Osteoblast (primary cell): Measurements from ENCODE around the gene ABCC4. TPM values are rescaled to one million over a fixed set of nuclear protein-coding genes. Genes with fewer than 3 reads are reported as not detected.

Experiments used
- DNase-seq: peaks from one replicate; pipeline ENCODE4 v3.0.0; 2011; ENCODE audit warnings: low spot score, mixed read lengths; ENCODE audit not compliant: insufficient read length; ENCODE audit errors: missing footprints
- H2AFZ ChIP-seq: 2 replicates; pipeline ENCODE4 v1.6.0; 2011; ENCODE audit warnings: mild to moderate bottlenecking, low read length
- H3K27ac ChIP-seq: 2 replicates; pipeline ENCODE4 v1.5.1; 2011; ENCODE audit warnings: mild to moderate bottlenecking, low read depth, low read length, moderate library complexity
- H3K27me3 ChIP-seq: 2 replicates; pipeline ENCODE4 v1.6.0; 2012; ENCODE audit warnings: mild to moderate bottlenecking, control low read depth, inconsistent platforms, low read length, moderate library complexity; ENCODE audit not compliant: insufficient read depth
- H3K36me3 ChIP-seq: 2 replicates; pipeline ENCODE4 v1.5.1; 2011; ENCODE audit warnings: mild to moderate bottlenecking, low read length, control low read depth, moderate library complexity; ENCODE audit not compliant: insufficient read depth
- H3K4me1 ChIP-seq: 2 replicates; pipeline ENCODE4 v1.5.1; 2011; ENCODE audit warnings: mild to moderate bottlenecking, low read length, control low read depth, moderate library complexity; ENCODE audit not compliant: insufficient read depth
- H3K4me2 ChIP-seq: 2 replicates; pipeline ENCODE4 v1.6.0; 2011; ENCODE audit warnings: mild to moderate bottlenecking, low read length; ENCODE audit not compliant: insufficient read depth
- H3K4me3 ChIP-seq: fragments of 200-600 bp; sonication (generic); 3 replicates; pipeline ENCODE4 v1.5.1; 2012; ENCODE audit warnings: mild to moderate bottlenecking, low read length, inconsistent platforms; ENCODE audit not compliant: insufficient read depth
- H3K79me2 ChIP-seq: 2 replicates; pipeline ENCODE4 v1.6.0; 2012; ENCODE audit warnings: mild to moderate bottlenecking, low read length, control low read depth, inconsistent platforms; ENCODE audit not compliant: insufficient read depth
- H3K9me3 ChIP-seq: 2 replicates; pipeline ENCODE4 v1.5.1; 2011; ENCODE audit warnings: low read depth, low read length, control low read depth
- H4K20me1 ChIP-seq: 2 replicates; pipeline ENCODE4 v1.6.0; 2012; ENCODE audit warnings: mild to moderate bottlenecking, low read length, control low read depth; ENCODE audit not compliant: insufficient read depth
- total RNA-seq: library from RNA; depleted of rRNA; stranded (reverse); fragments of >200 nt; gene quantifications from 2 replicates; pipeline ENCODE4 v1.2.3, GENCODE V29; 2012
- TF ChIP-seq, protein P1 (sequence below): IDR thresholded peaks from 2 replicates; pipeline ENCODE4 v1.5.1; 2011; ENCODE audit warnings: mild to moderate bottlenecking, low read depth, low read length, moderate library complexity; ENCODE audit errors: extremely low read depth

ABCC4 gene
- total RNA-seq, 1 donor, result 27.5 TPM

GRCh38 chr13:95239283-95239682, 62.0 kb downstream of the ABCC4 start:
- Histone ChIP-seq H3K79me2 (no peaks in the 10 kb centered on the region), H3K4me1 (no peaks in the 10 kb centered on the region), H3K27me3 (no peaks in the 10 kb centered on the region), H3K27ac (no peak overlapping the region), H3K9me3 (no peaks in the 10 kb centered on the region), H3K4me2 (no peak overlapping the region), H4K20me1 (peaks cover 2% of the 10 kb centered on the region), H2AFZ (no peak overlapping the region), H3K4me3 (no peak overlapping the region), H3K36me3 (no peaks in the 10 kb centered on the region)
- TF ChIP-seq, protein P1, sequence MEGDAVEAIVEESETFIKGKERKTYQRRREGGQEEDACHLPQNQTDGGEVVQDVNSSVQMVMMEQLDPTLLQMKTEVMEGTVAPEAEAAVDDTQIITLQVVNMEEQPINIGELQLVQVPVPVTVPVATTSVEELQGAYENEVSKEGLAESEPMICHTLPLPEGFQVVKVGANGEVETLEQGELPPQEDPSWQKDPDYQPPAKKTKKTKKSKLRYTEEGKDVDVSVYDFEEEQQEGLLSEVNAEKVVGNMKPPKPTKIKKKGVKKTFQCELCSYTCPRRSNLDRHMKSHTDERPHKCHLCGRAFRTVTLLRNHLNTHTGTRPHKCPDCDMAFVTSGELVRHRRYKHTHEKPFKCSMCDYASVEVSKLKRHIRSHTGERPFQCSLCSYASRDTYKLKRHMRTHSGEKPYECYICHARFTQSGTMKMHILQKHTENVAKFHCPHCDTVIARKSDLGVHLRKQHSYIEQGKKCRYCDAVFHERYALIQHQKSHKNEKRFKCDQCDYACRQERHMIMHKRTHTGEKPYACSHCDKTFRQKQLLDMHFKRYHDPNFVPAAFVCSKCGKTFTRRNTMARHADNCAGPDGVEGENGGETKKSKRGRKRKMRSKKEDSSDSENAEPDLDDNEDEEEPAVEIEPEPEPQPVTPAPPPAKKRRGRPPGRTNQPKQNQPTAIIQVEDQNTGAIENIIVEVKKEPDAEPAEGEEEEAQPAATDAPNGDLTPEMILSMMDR, result no peak
- DNase-seq, result no peak

DNA sequence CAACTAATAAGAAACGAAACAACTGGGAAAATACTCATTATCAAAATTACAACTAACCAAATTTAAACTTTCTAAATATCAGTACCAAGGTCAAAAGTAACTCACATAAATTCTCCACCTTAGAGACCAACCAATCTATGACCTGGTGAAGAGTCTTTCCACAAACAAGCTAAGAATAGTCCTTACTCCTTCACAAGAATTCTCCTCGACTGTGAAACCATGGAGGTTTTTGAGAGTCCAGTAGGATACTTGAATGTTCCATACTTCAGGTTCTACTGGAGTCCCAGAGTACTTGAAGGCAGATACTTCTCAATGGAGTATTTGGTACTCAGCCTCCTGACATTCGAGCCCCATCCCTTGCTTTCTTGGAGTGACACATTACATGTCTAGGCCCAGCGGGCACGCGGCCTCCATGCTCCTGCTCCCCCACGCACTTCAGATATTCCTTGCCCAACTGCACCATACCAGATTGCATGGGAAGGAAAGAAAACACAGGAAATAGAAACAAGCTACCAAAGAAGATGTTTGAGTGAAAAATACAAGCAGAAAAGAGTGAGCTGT, 63.9 kb downstream of the ABCC4 start:
- Histone ChIP-seq H3K27me3 (no peaks in the 10 kb centered on the region), H3K9me3 (no peaks in the 10 kb centered on the region), H3K4me1 (no peaks in the 10 kb centered on the region), H3K4me2 (no peak overlapping the region), H3K36me3 (no peaks in the 10 kb centered on the region), H3K4me3 (no peak overlapping the region), H2AFZ (no peak overlapping the region), H3K27ac (no peak overlapping the region), H3K79me2 (no peaks in the 10 kb centered on the region), H4K20me1 (peaks cover 2% of the 10 kb centered on the region)
- no peak for DNase-seq
- TF ChIP-seq, protein P1, result no peak

DNA sequence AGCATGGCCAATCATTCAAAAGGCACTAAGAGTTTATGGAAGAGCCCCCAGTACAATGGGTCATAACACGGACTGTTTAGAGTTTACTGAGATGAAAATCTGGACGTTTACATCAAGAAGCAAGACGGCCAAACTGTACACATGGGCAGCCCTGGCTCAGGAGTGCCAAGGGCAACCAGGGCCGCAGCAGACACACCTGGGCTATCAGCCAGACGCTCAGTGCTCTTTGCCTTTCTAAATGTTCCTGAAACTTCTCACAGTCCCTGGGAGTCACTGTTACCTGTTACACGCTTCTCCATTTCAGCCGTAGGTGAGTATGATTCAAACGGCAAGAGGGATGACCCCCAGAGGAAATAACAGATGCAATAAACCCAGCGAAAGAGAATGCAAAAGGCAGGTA, 64.5 kb downstream of the ABCC4 start:
- H4K20me1 ChIP-seq, result peaks cover 2% of the 10 kb centered on the region
- no peak overlapping the region for H2AFZ ChIP-seq
- no peak overlapping the region for H3K4me3 ChIP-seq
- H3K27ac ChIP-seq, result no peak overlapping the region
- no peaks in the 10 kb centered on the region for H3K36me3 ChIP-seq
- H3K4me1 ChIP-seq, result no peaks in the 10 kb centered on the region
- H3K79me2 ChIP-seq, result no peaks in the 10 kb centered on the region
- no peaks in the 10 kb centered on the region for H3K27me3 ChIP-seq
- no peak overlapping the region for H3K4me2 ChIP-seq
- no peaks in the 10 kb centered on the region for H3K9me3 ChIP-seq
- no peak for DNase-seq
- TF ChIP-seq, protein P1, result no peak

GRCh38 chr13:95235974-95236373, 65.3 kb downstream of the ABCC4 start:
- Histone ChIP-seq H3K4me3 (no peak overlapping the region), H3K4me1 (no peaks in the 10 kb centered on the region), H3K27ac (no peak overlapping the region)

More at GRCh38 chr13:95235974-95236373, 65.3 kb downstream of the ABCC4 start:
- H2AFZ ChIP-seq, result no peak overlapping the region
- TF ChIP-seq, protein P1, result no peak
- no peaks in the 10 kb centered on the region for H3K79me2 ChIP-seq
- peaks cover 2% of the 10 kb centered on the region for H4K20me1 ChIP-seq
- H3K27me3 ChIP-seq, result no peaks in the 10 kb centered on the region
- no peaks in the 10 kb centered on the region for H3K36me3 ChIP-seq
- H3K4me2 ChIP-seq, result no peak overlapping the region
- DNase-seq, result no peak
- no peaks in the 10 kb centered on the region for H3K9me3 ChIP-seq
